Measurements from ENCODE around the gene SGF29.
"Not testable (repeated sequence)": the region's sequence is repeated elsewhere in the genome, so short reads cannot be mapped to it uniquely, and the experiment has no call there.

DNA sequence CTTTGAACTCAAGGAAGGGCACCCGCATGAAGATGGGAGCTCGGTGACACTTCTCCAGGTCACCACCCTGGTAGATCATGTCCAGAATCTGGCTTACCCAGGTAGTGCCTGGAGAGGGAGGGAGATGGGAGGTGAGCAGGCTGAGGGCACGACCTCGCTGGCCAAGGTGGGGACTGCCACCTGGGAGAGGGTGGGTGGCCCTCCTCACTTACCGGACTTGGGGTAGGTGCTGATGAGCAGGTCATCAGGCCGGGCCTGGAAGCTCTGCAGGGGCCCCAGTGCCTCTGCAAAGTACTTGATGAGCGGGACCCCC, 54.7 kb downstream of the SGF29 start:
- TF ChIP-seq, protein P1, sequence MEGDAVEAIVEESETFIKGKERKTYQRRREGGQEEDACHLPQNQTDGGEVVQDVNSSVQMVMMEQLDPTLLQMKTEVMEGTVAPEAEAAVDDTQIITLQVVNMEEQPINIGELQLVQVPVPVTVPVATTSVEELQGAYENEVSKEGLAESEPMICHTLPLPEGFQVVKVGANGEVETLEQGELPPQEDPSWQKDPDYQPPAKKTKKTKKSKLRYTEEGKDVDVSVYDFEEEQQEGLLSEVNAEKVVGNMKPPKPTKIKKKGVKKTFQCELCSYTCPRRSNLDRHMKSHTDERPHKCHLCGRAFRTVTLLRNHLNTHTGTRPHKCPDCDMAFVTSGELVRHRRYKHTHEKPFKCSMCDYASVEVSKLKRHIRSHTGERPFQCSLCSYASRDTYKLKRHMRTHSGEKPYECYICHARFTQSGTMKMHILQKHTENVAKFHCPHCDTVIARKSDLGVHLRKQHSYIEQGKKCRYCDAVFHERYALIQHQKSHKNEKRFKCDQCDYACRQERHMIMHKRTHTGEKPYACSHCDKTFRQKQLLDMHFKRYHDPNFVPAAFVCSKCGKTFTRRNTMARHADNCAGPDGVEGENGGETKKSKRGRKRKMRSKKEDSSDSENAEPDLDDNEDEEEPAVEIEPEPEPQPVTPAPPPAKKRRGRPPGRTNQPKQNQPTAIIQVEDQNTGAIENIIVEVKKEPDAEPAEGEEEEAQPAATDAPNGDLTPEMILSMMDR (IDR thresholded peaks at IDR 0.05), result not testable (repeated sequence)
- TF ChIP-seq POLR2A, EP300 (IDR thresholded peaks at IDR 0.05): not testable (repeated sequence)

Data from ovary (tissue), 3 donors.